H1 (cell line): ENCODE measurements around the gene CD200. TPM values are rescaled to one million over a fixed set of nuclear protein-coding genes. Genes with fewer than 3 reads are reported as not detected.

Source experiments
- CTCF ChIA-PET: fragments of 300-600 bp; sonication (Branson Sonifier 250); formaldehyde crosslinking; loops from one replicate; lab custom pipeline; 2021; ENCODE audit not compliant: partially characterized antibody; lab: Charles Lee
- POLR2A ChIA-PET: fragments of 300-600 bp; sonication (Branson Sonifier 250); formaldehyde crosslinking; loops from one replicate; lab custom pipeline; 2021; ENCODE audit warnings: inconsistent platforms; ENCODE audit not compliant: partially characterized antibody; lab: Charles Lee
- DNase-seq, 2 experiments: peaks; one replicate each; pipeline versions ENCODE4 v3.0.0 to v3.0.0-alpha.2; 2010 to 2022; ENCODE audit warnings: low spot score in 2 of 2, low read depth in 1 of 2, mixed read lengths in 1 of 2
- FAIRE-seq: peaks from 2 replicates; lab custom pipeline; 2011; peaks lifted over from hg19 to GRCh38; lab: Jason Lieb, UNC
- H2AFZ ChIP-seq: 2 replicates; pipeline ENCODE4 v1.8.1; 2012; ENCODE audit warnings: low read length, inconsistent platforms
- H2AK5ac ChIP-seq: 2 replicates; pipeline ENCODE4 v1.6.1; 2013; ENCODE audit warnings: low read depth, low read length
- H2BK120ac ChIP-seq: replicated peaks from 2 replicates; pipeline ENCODE3; 2013; ENCODE audit warnings: low read depth, low read length, inconsistent platforms
- H2BK12ac ChIP-seq: 2 replicates; pipeline ENCODE4 v1.6.1; 2013; ENCODE audit warnings: low read depth, low read length
- H2BK15ac ChIP-seq: 2 replicates; pipeline ENCODE4 v1.6.1; 2013; ENCODE audit warnings: low read length
- H2BK20ac ChIP-seq: 2 replicates; pipeline ENCODE4 v1.6.1; 2013; ENCODE audit warnings: low read length
- H2BK5ac ChIP-seq: 2 replicates; pipeline ENCODE4 v1.6.1; 2013; ENCODE audit warnings: low read depth, low read length
- H3K14ac ChIP-seq: 2 replicates; pipeline ENCODE4 v1.6.1; 2013; ENCODE audit warnings: inconsistent platforms; ENCODE audit not compliant: insufficient read length
- H3K18ac ChIP-seq: 2 replicates; pipeline ENCODE4 v1.6.1; 2013; ENCODE audit warnings: low read length; ENCODE audit errors: extremely low read depth
- H3K23ac ChIP-seq: 2 replicates; pipeline ENCODE4 v1.6.1; 2013; ENCODE audit warnings: inconsistent platforms; ENCODE audit not compliant: insufficient read length
- H3K23me2 ChIP-seq: 2 replicates; pipeline ENCODE4 v1.6.1; 2013; ENCODE audit warnings: low read depth, low read length
- H3K27ac ChIP-seq: 2 replicates; pipeline ENCODE4 v1.6.1; 2011; ENCODE audit warnings: low read depth, low read length, inconsistent platforms
- H3K27me3 ChIP-seq, 4 experiments: replicated peaks in 1 of 4; 1 replicate in 1 of 4; 2 replicates in 3 of 4; pipeline versions ENCODE4 v1.6.1 to v1.8.1; 2011 to 2013; ENCODE audit warnings: low read length in 3 of 4, mild to moderate bottlenecking in 3 of 4, inconsistent platforms in 2 of 4, mixed read lengths in 2 of 4, moderate library complexity in 1 of 4; ENCODE audit not compliant: control insufficient read depth in 3 of 4, insufficient read depth in 3 of 4; ENCODE audit errors: extremely low read depth in 1 of 4
- H3K36me3 ChIP-seq, 4 experiments: 2 replicates each; pipeline versions ENCODE4 v1.6.1 to v1.8.1; 2011 to 2013; ENCODE audit warnings: mild to moderate bottlenecking in 4 of 4, low read length in 3 of 4, moderate library complexity in 2 of 4, control low read depth in 1 of 4, inconsistent platforms in 1 of 4; ENCODE audit not compliant: insufficient read depth in 4 of 4, control insufficient read depth in 2 of 4
- H3K4ac ChIP-seq: replicated peaks from 2 replicates; pipeline ENCODE3; 2013; ENCODE audit warnings: low read length, low read depth, mixed read lengths, inconsistent platforms; ENCODE audit not compliant: insufficient read length
- H3K4me1 ChIP-seq, 4 experiments: replicated peaks in 1 of 4; 1 replicate in 1 of 4; 2 replicates in 3 of 4; pipeline versions ENCODE4 v1.6.1 to v1.8.1; 2011 to 2013; ENCODE audit warnings: low read length in 3 of 4, inconsistent platforms in 2 of 4, mixed read lengths in 1 of 4; ENCODE audit not compliant: insufficient read depth in 4 of 4, control insufficient read depth in 3 of 4
- H3K4me2 ChIP-seq, 2 experiments: 2 replicates each; pipeline versions ENCODE4 v1.6.1 to v1.8.1; 2011 to 2013; ENCODE audit warnings: low read depth in 2 of 2, low read length in 2 of 2, control low read depth in 1 of 2, inconsistent platforms in 1 of 2, mild to moderate bottlenecking in 1 of 2; ENCODE audit not compliant: insufficient read depth in 1 of 2
- H3K4me3 ChIP-seq, 4 experiments: fragments of 200-600, 300-600 bp in 1 of 4; sonication (generic), shearing (Covaris generic), sonication (Bioruptor Twin) in 1 of 4; 2 replicates each; pipeline versions ENCODE4 v1.5.1 to v1.8.1; 2011 to 2016; ENCODE audit warnings: low read length in 4 of 4, low read depth in 3 of 4, control low read depth in 2 of 4, inconsistent platforms in 2 of 4, mild to moderate bottlenecking in 2 of 4, mixed read lengths in 1 of 4, moderate library complexity in 1 of 4; ENCODE audit not compliant: insufficient read depth in 2 of 4; ENCODE audit errors: extremely low read depth in 1 of 4
- H3K56ac ChIP-seq: replicated peaks from 2 replicates; pipeline ENCODE3; 2013; ENCODE audit warnings: low read depth, mild to moderate bottlenecking, mixed read lengths, low read length, inconsistent platforms; ENCODE audit not compliant: insufficient read length
- H3K79me1 ChIP-seq: 2 replicates; pipeline ENCODE4 v1.6.1; 2013; ENCODE audit warnings: low read depth, low read length, control low read depth
- H3K79me2 ChIP-seq, 2 experiments: 2 replicates each; pipeline versions ENCODE4 v1.6.1 to v1.8.1; 2012 to 2013; ENCODE audit warnings: low read length in 2 of 2, mild to moderate bottlenecking in 2 of 2, inconsistent platforms in 1 of 2; ENCODE audit not compliant: insufficient read depth in 2 of 2, control insufficient read depth in 1 of 2
- H3K9ac ChIP-seq, 4 experiments: replicated peaks in 1 of 4; 1 replicate in 1 of 4; 2 replicates in 3 of 4; pipeline versions ENCODE4 v1.6.1 to v1.8.1; 2011 to 2013; ENCODE audit warnings: low read depth in 3 of 4, low read length in 3 of 4, control low read depth in 2 of 4, mild to moderate bottlenecking in 2 of 4, moderate library complexity in 2 of 4, inconsistent platforms in 1 of 4; ENCODE audit errors: extremely low read depth in 1 of 4
- H3K9me3 ChIP-seq, 2 experiments: 2 replicates each; pipeline versions ENCODE4 v1.6.1 to v1.8.1; 2012 to 2013; ENCODE audit warnings: mild to moderate bottlenecking in 2 of 2, moderate library complexity in 2 of 2, control low read depth in 1 of 2, inconsistent platforms in 1 of 2, low read depth in 1 of 2, low read length in 1 of 2, mixed read lengths in 1 of 2; ENCODE audit not compliant: insufficient read depth in 2 of 2
- H4K20me1 ChIP-seq, 2 experiments: replicated peaks in 1 of 2; 2 replicates each; pipeline versions ENCODE3 to v1.8.1; 2011 to 2013; ENCODE audit warnings: inconsistent platforms in 2 of 2, low read length in 2 of 2, mild to moderate bottlenecking in 1 of 2; ENCODE audit not compliant: insufficient read depth in 2 of 2, control insufficient read depth in 1 of 2
- H4K5ac ChIP-seq: 2 replicates; pipeline ENCODE4 v1.6.1; 2013; ENCODE audit warnings: low read length, low read depth, mixed read lengths, inconsistent platforms; ENCODE audit not compliant: insufficient read length
- H4K8ac ChIP-seq: 2 replicates; pipeline ENCODE4 v1.8.0; 2013; ENCODE audit warnings: mild to moderate bottlenecking, moderate library complexity, low read length, inconsistent platforms; ENCODE audit not compliant: insufficient read depth; ENCODE audit errors: extremely low read depth
- H4K91ac ChIP-seq: replicated peaks from 2 replicates; pipeline ENCODE3; 2013; ENCODE audit warnings: low read length, mixed read lengths, inconsistent platforms; ENCODE audit not compliant: insufficient read length
- WGBS, 2 experiments: shearing (Covaris generic) in 1 of 2; methylation state at CpG; one replicate each; pipeline versions ENCODE4 v1.1.6 to v1.1.7; 2013 to 2015; ENCODE audit warnings: low lambda C conversion rate in 2 of 2, mixed read lengths in 2 of 2, inconsistent platforms in 1 of 2, low coverage in 1 of 2, missing lambda C conversion rate in 1 of 2; ENCODE audit not compliant: insufficient replicate concordance in 2 of 2, insufficient coverage in 1 of 2, insufficient read length in 1 of 2; ENCODE audit errors: extremely low coverage in 1 of 2, missing lambda C conversion rate in 1 of 2; 5-methylcytosine and 5-hydroxymethylcytosine counted together
- polyA plus RNA-seq, 7 experiments: library from polyadenylated mRNA; depleted of rRNA in 3 of 7; stranded (reverse) in 5 of 7; unstranded in 2 of 7; fragments of >200 nt in 5 of 7; fragments of 200-250 nt in 2 of 7; gene quantifications; 1 replicate in 5 of 7; 2 replicates in 1 of 7; 4 replicates in 1 of 7; pipeline versions ENCODE4 v1.2.1 to v1.2.3, GENCODE V29; 2011 to 2013; ENCODE audit warnings: missing spikeins in 2 of 7, mixed read lengths in 2 of 7
- total RNA-seq: library from RNA; stranded (reverse); fragmentation: NEBNext Ultra II Directional; extraction: Animal tissue kit (Norgen Biotek cat#: 25700); gene quantifications from 2 replicates; pipeline ENCODE4 v1.2.1, GENCODE V29; 2021

The CD200 gene
- total and polyA plus RNA-seq, 2 of the 8 experiments (the other 6 are each of a cell fraction or from before 2014, with no cell fraction given), result 45.8 to 50.2 TPM

DNA sequence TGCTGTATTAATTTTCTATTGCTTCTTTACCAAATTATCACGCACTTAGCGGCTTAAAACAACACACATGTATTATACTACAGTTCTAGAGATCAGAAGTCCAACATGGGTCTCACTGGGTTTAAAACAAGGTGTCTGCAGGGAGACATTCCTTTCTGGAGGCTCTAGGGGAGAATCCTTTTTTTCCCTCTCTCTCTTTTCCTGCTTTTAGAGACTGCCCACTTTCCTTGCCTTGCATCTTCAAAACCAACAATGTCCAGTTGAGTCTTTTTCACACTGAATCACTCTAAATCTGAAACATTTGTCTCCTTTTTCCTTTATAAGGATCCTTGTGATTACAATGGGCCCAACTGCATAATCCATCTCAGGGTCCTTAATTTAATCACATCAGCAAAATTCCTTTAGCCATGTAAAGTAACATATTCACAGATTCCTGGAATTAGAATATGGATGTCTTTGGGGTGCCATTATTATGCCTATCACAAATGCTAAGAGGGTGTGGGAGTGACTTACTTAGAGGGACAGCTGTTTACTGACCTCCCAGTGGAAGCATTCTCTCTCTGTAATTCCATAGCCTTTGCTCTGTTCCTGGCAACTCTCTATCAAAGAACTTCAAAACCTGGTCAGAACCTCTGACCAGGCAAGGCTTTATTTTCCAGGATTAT, 21.8 kb downstream of the CD200 start:
- Histone ChIP-seq H2BK20ac (no peak overlapping the region), H2BK12ac (no peak overlapping the region), H3K23ac (no peak overlapping the region), H3K27me3 (no peaks in the 10 kb centered on the region), H2AFZ (no peak overlapping the region), H3K4ac (no peak overlapping the region), H3K27ac (peak overlapping the region; percentile 24; the same call in 1 of the 2 replicates), H4K8ac (no peak overlapping the region), H3K79me1 (no peaks in the 10 kb centered on the region; the same call in 1 of the 2 replicates), H3K9me3 (no peaks in the 10 kb centered on the region), H3K36me3 (peaks cover 0 to 30% (median 13%) of the 10 kb centered on the region in 4 experiments; a peak in 5 of 8 replicates), H3K56ac (no peak overlapping the region), H2BK120ac (peak overlapping the region; percentile 21), H4K91ac (no peak overlapping the region), H3K4me2 (peak overlapping the region; percentile 22 to 25; a peak in 3 of 4 replicates), H2BK15ac (no peak overlapping the region), H2AK5ac (no peak overlapping the region), H3K23me2 (0 out of 2 replicates have a peak, but pooled peaks cover 2% of the 10 kb centered on the region), H4K20me1 (no peaks in the 10 kb centered on the region), H3K9ac (no peak overlapping the region; a peak in 1 of 7 replicates), H2BK5ac (0 out of 2 replicates have a peak overlapping the region, but pooled peaks have one; percentile 68), H3K18ac (no peak overlapping the region), H3K4me3 (peak overlapping the region in 1 of 4 experiments; percentile 1; a peak in 1 of 8 replicates), H3K14ac (no peak overlapping the region), H4K5ac (peak overlapping the region; percentile 85), H3K4me1 (peaks cover 3 to 37% (median 23%) of the 10 kb centered on the region in 4 experiments), H3K79me2 (peaks cover 0 to 9% of the 10 kb centered on the region in 2 experiments; a peak in 3 of 4 replicates)
- CTCF ChIA-PET, result interaction anchor here (2.9 kb wide), 1 partner anchor 61 kb away, joined by 9 read pairs; the partner anchor contains the start of gene SLC9C1
- 42% methylated on average over 2 of the region's 2 CpGs; no CpG with 5 or more reads in 1 of the 2 experiments for WGBS, 2 experiments
- POLR2A ChIA-PET, result interaction anchor here (0.6 to 4.9 kb wide), 9 partner anchors 10 to 133 kb away, joined by 3 to 17 read pairs (median 3); partner anchors contain the start of gene CD200
- DNase-seq, result no peak
- peak; percentile 99 for FAIRE-seq
